Caco-2 (cell line): Measurements from ENCODE around the gene MICU1. TPM values are rescaled to one million over a fixed set of nuclear protein-coding genes. Genes with fewer than 3 reads are reported as not detected.

Experiments
- BruUV-seq: library from RNA; stranded (reverse); fragments of 400-500 nt; replicated peaks from 2 replicates; lab custom pipeline; 2021; lab: Mats Ljungman, UMichigan
- CTCF ChIA-PET: fragments of 300-600 bp; sonication (Branson Sonifier 250); formaldehyde crosslinking; loops from one replicate; lab custom pipeline; 2022; ENCODE audit warnings: antibody characterized with exemption; lab: Charles Lee
- POLR2A ChIA-PET: fragments of 300-600 bp; sonication (Branson Sonifier 250); formaldehyde crosslinking; loops from one replicate; lab custom pipeline; 2022; ENCODE audit warnings: antibody characterized with exemption; lab: Charles Lee
- DNase-seq, 2 experiments: peaks; one replicate each; pipeline versions ENCODE4 v3.0.0 to v3.0.0-alpha.2; 2020 to 2022
- H3K27me3 ChIP-seq: replicated peaks from 2 replicates; pipeline ENCODE4 v1.6.0; 2011; ENCODE audit warnings: low read length; ENCODE audit not compliant: control insufficient read depth, insufficient read depth
- H3K36me3 ChIP-seq: 2 replicates; pipeline ENCODE4 v1.5.1; 2011; ENCODE audit warnings: low read length; ENCODE audit not compliant: control insufficient read depth, insufficient read depth
- H3K4me1 ChIP-seq: fragments of 250-450 bp; sonication (Bioruptor Pico); 2 replicates; pipeline ENCODE4 v1.5.1; 2020; ENCODE audit warnings: mild to moderate bottlenecking
- H3K4me3 ChIP-seq: 2 replicates; pipeline ENCODE4 v1.5.1; 2011; ENCODE audit warnings: low read depth, mild to moderate bottlenecking, control low read depth, low read length
- H3K9me3 ChIP-seq: fragments of 250-450 bp; sonication (Bioruptor Pico); 2 replicates; pipeline ENCODE4 v1.5.1; 2020; ENCODE audit warnings: mild to moderate bottlenecking, moderate library complexity
- H3K27ac Mint-ChIP-seq: one replicate; pipeline ENCODE4 v1.8.0; 2022; ENCODE audit warnings: mixed read lengths; ENCODE audit not compliant: unreplicated experiment
- H3K27me3 Mint-ChIP-seq: one replicate; pipeline ENCODE4 v1.8.0; 2022; ENCODE audit warnings: mixed read lengths; ENCODE audit not compliant: insufficient read depth, unreplicated experiment
- H3K36me3 Mint-ChIP-seq: one replicate; pipeline ENCODE4 v1.8.0; 2022; ENCODE audit warnings: mild to moderate bottlenecking, mixed read lengths; ENCODE audit not compliant: insufficient read depth, unreplicated experiment
- H3K4me1 Mint-ChIP-seq: one replicate; pipeline ENCODE4 v1.8.0; 2022; ENCODE audit warnings: low read depth, mixed read lengths; ENCODE audit not compliant: unreplicated experiment
- H3K4me3 Mint-ChIP-seq: one replicate; pipeline ENCODE4 v1.8.0; 2022; ENCODE audit warnings: mild to moderate bottlenecking, moderate library complexity, mixed read lengths; ENCODE audit not compliant: unreplicated experiment
- H3K9me3 Mint-ChIP-seq: one replicate; pipeline ENCODE4 v1.8.0; 2022; ENCODE audit warnings: mixed read lengths; ENCODE audit not compliant: unreplicated experiment
- intact Hi-C: fragments of 100-400 bp; cut with micrococcal nuclease; formaldehyde crosslinking; loops from one replicate; pipeline ENCODE4 v1.10.0; 2022; ENCODE audit not compliant: unreplicated experiment
- total RNA-seq: library from RNA; stranded (reverse); gene quantifications from 2 replicates; pipeline ENCODE4 v1.2.3, GENCODE V29; 2022
- TF ChIP-seq, protein P1 (sequence below), 2 experiments: fragments of 200-600 bp in 1 of 2; IDR thresholded peaks; 1 replicate in 1 of 2; 2 replicates in 1 of 2; pipeline versions ENCODE4 v1.5.1 to v1.8.0; 2011 to 2022; ENCODE audit warnings: antibody characterized with exemption in 1 of 2, control low read depth in 1 of 2, inconsistent platforms in 1 of 2, low read depth in 1 of 2, low read length in 1 of 2, mild to moderate bottlenecking in 1 of 2, moderate library complexity in 1 of 2; ENCODE audit not compliant: insufficient read depth in 1 of 2, severe bottlenecking in 1 of 2, unreplicated experiment in 1 of 2

The MICU1 gene
- total RNA-seq, 1 experiment from 2014 or later = 83.2 TPM

DNA sequence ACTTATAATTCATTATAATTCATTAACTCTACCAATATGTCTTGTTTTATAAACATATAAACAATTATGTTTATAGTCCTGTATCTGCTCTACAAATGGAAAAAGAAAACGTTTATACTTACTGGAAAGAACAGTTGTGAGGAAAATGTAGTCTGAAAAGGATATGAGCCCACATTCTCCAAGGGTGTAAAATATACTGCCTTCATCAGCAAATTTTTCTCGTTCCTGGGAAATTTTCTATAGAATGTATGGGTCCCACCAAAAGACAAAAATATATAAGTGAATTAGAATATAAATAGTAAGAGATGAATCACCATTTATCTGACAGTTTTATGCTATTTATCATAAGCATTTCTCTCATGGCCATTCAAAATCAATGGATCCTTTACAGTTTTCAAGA lies 117.8 kb downstream of the MICU1 start:
- no peak for DNase-seq
- POLR2A ChIA-PET = no interaction called here
- Mint-ChIP-seq H3K9me3 (peaks cover 21% of the 10 kb centered on the region), H3K36me3 (peaks cover 4% of the 10 kb centered on the region), H3K27ac (no peak overlapping the region), H3K27me3 (no peaks in the 10 kb centered on the region), H3K4me3 (no peak overlapping the region), H3K4me1 (no peaks in the 10 kb centered on the region)
- intact Hi-C loops = no loop called here
- Histone ChIP-seq H3K27me3 (no peaks in the 10 kb centered on the region), H3K4me3 (no peak overlapping the region), H3K4me1 (no peaks in the 10 kb centered on the region), H3K9me3 (peaks cover 3% of the 10 kb centered on the region; the same call in 1 of the 2 replicates), H3K36me3 (no peaks in the 10 kb centered on the region)
- TF ChIP-seq, protein P1, sequence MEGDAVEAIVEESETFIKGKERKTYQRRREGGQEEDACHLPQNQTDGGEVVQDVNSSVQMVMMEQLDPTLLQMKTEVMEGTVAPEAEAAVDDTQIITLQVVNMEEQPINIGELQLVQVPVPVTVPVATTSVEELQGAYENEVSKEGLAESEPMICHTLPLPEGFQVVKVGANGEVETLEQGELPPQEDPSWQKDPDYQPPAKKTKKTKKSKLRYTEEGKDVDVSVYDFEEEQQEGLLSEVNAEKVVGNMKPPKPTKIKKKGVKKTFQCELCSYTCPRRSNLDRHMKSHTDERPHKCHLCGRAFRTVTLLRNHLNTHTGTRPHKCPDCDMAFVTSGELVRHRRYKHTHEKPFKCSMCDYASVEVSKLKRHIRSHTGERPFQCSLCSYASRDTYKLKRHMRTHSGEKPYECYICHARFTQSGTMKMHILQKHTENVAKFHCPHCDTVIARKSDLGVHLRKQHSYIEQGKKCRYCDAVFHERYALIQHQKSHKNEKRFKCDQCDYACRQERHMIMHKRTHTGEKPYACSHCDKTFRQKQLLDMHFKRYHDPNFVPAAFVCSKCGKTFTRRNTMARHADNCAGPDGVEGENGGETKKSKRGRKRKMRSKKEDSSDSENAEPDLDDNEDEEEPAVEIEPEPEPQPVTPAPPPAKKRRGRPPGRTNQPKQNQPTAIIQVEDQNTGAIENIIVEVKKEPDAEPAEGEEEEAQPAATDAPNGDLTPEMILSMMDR (IDR thresholded peaks at IDR 0.05; ENCODE audit: insufficient read depth in 1 of 2, low read depth in 1 of 2, low read length in 1 of 2, severe bottlenecking in 1 of 2, unreplicated experiment in 1 of 2) = no peak
- CTCF ChIA-PET = no interaction called here
- no TSS peak for BruUV-seq

DNA sequence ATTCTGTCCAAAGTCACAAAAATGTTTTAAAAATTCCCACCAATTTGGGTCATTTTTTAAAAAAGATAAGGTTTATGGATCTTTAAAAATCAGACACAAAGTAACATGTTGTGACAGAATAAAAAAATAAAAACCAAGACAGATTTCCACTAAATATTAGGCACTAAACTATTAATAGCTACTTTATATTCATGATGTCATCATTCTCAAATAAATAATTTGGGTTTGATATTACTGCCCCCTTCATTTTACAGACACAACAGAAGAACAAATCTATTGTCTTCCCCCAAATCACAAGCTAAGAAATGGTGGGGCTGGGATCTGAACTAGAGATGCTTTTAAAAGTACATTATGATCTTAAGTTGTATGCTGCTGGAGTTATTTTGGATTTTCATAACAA lies 119.4 kb downstream of the MICU1 start:
- BruUV-seq = no TSS peak
- no peaks in the 10 kb centered on the region for H3K27me3 Mint-ChIP-seq
- H3K27ac Mint-ChIP-seq = no peak overlapping the region
- intact Hi-C loops = no loop called here
- Histone ChIP-seq H3K4me3 (no peak overlapping the region), H3K4me1 (no peaks in the 10 kb centered on the region), H3K9me3 (peaks cover 3% of the 10 kb centered on the region; the same call in 1 of the 2 replicates), H3K36me3 (no peaks in the 10 kb centered on the region), H3K27me3 (no peaks in the 10 kb centered on the region)
- POLR2A ChIA-PET = interaction anchor here (0.6 kb wide), 1 partner anchor 248 kb away, joined by 6 read pairs; no protein-coding TSS in a partner anchor
- no peak for DNase-seq
- TF ChIP-seq, protein P1 (IDR thresholded peaks at IDR 0.05; ENCODE audit: insufficient read depth in 1 of 2, low read depth in 1 of 2, low read length in 1 of 2, severe bottlenecking in 1 of 2, unreplicated experiment in 1 of 2) = no peak
- no peak overlapping the region for H3K4me3 Mint-ChIP-seq
- peaks cover 21% of the 10 kb centered on the region for H3K9me3 Mint-ChIP-seq
- H3K4me1 Mint-ChIP-seq = no peaks in the 10 kb centered on the region
- H3K36me3 Mint-ChIP-seq = peaks cover 4% of the 10 kb centered on the region
- CTCF ChIA-PET = interaction anchor here (0.6 kb wide), 1 partner anchor 287 kb away, joined by 3 read pairs; no protein-coding TSS in a partner anchor

DNA sequence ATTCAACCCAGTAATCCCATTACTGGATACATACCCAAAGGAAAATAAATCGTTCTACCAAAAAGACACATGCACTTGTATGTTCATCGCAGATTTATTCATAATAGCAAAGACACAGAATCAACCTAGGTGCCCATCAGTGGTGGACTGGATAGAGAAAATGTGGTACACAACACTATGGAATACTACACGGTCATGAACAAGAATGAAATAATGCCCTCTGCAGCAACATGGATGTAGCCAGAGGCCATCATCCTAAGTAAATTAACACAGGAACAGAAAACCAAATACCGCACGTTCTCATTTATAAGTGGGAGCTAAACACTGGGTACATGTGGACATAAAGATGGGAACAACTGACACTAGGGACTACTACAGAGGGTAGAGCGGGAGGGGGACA lies 120.4 kb downstream of the MICU1 start:
- peaks cover 4% of the 10 kb centered on the region for H3K36me3 Mint-ChIP-seq
- no peaks in the 10 kb centered on the region for H3K4me1 ChIP-seq
- no peaks in the 10 kb centered on the region for H3K4me1 Mint-ChIP-seq
- H3K27ac Mint-ChIP-seq = no peak overlapping the region
- intact Hi-C loops = no loop called here
- ChIA-PET CTCF (no interaction called here), POLR2A (no interaction called here)
- peaks cover 3% of the 10 kb centered on the region; the same call in 1 of the 2 replicates for H3K9me3 ChIP-seq
- H3K4me3 Mint-ChIP-seq = no peak overlapping the region
- TF ChIP-seq, protein P1 (IDR thresholded peaks at IDR 0.05; ENCODE audit: insufficient read depth in 1 of 2, low read depth in 1 of 2, low read length in 1 of 2, severe bottlenecking in 1 of 2, unreplicated experiment in 1 of 2) = no peak
- no peaks in the 10 kb centered on the region for H3K36me3 ChIP-seq
- no peak overlapping the region for H3K4me3 ChIP-seq
- H3K27me3 Mint-ChIP-seq = no peaks in the 10 kb centered on the region
- peaks cover 21% of the 10 kb centered on the region for H3K9me3 Mint-ChIP-seq
- no TSS peak for BruUV-seq
- no peak for DNase-seq
- H3K27me3 ChIP-seq = no peaks in the 10 kb centered on the region
